ENCODE data around the gene NISCH. TPM values are rescaled to one million over a fixed set of nuclear protein-coding genes. Genes with fewer than 3 reads are reported as not detected.

Gene NISCH
- total and polyA plus RNA-seq, 2 donors (not counting 3 experiments of a cell fraction or from before 2014, with no cell fraction given) = 156 to 178 TPM

- POLR2A ChIA-PET = no interaction called here
Measured at GRCh38 chr3:52432225-52432624, 23.2 kb upstream of the NISCH start.

GRCh38 chr3:52432691-52433141 lies 22.7 kb upstream of the NISCH start:
- Histone ChIP-seq H3K4me2 (ENCODE audit: insufficient read depth, low read length) (no peak overlapping the region), H3K4me3 (replicated peaks in 1 of 3; ENCODE audit: insufficient read depth in 1 of 3, low read depth in 1 of 3, low read length in 3 of 3) (no peak overlapping the region), H3K4me1 (ENCODE audit: control insufficient read depth, extremely low read depth, insufficient read depth, low read length) (peaks cover 25% of the 10 kb centered on the region), H3K9ac (replicated peaks; ENCODE audit: extremely low read depth, insufficient read depth, low read length) (no peak overlapping the region), H2AFZ (ENCODE audit: low read depth, low read length) (no peak overlapping the region), H3K9me1 (replicated peaks; ENCODE audit: control insufficient read depth, extremely low read depth, insufficient read depth, low read length) (no peaks in the 10 kb centered on the region), H3K36me3 (ENCODE audit: control insufficient read depth in 2 of 2, extremely low read depth in 1 of 2, insufficient read depth in 2 of 2, low read length in 2 of 2) (peaks cover 0 to 6% of the 10 kb centered on the region in 2 experiments), H3K27me3 (ENCODE audit: control insufficient read depth in 2 of 2, insufficient read depth in 2 of 2, low read length in 2 of 2) (no peaks in the 10 kb centered on the region), H3K79me2 (ENCODE audit: control insufficient read depth, insufficient read depth, low read length) (no peaks in the 10 kb centered on the region), H3K9me3 (replicated peaks; ENCODE audit: control insufficient read depth, insufficient read depth, low read length) (no peaks in the 10 kb centered on the region), H4K20me1 (replicated peaks; ENCODE audit: control insufficient read depth, extremely low read depth, insufficient read depth, low read length) (no peaks in the 10 kb centered on the region), H3K27ac (ENCODE audit: insufficient read depth, low read depth, low read length) (no peak overlapping the region)
- POLR2A ChIA-PET = no interaction called here
- TF ChIP-seq JUN (IDR thresholded peaks at IDR 0.05; ENCODE audit: borderline replicate concordance, insufficient read depth, insufficient read length, low read depth) (no peak), EZH2 (IDR thresholded peaks at IDR 0.05; ENCODE audit: borderline replicate concordance, low read depth, low read length, severe bottlenecking) (no peak)
- CTCF ChIA-PET = interaction anchor here (0.8 to 3.2 kb wide), 5 partner anchors 9 to 212 kb away, joined by 3 to 26 read pairs (median 4); no protein-coding TSS in a partner anchor
- dilution Hi-C loops (cut with MboI; ENCODE audit: extremely low pct_ligation_motif_present, low sequenced_read_pairs) (no loop called here), intact Hi-C loops (cut with micrococcal nuclease) (no loop called here)
- DNase-seq (ENCODE audit: low read depth, low spot score) (no peak), FAIRE-seq (no peak)
- BruUV-seq (replicated peaks) = no TSS peak

More at GRCh38 chr3:52432225-52432624, 23.2 kb upstream of the NISCH start:
- no peak for FAIRE-seq
- H3K9ac ChIP-seq (replicated peaks; ENCODE audit: extremely low read depth, insufficient read depth, low read length) = no peak overlapping the region
- no peak overlapping the region for H2AFZ ChIP-seq (ENCODE audit: low read depth, low read length)
- no peaks in the 10 kb centered on the region for H3K79me2 ChIP-seq (ENCODE audit: control insufficient read depth, insufficient read depth, low read length)
- no peaks in the 10 kb centered on the region for H4K20me1 ChIP-seq (replicated peaks; ENCODE audit: control insufficient read depth, extremely low read depth, insufficient read depth, low read length)
- H3K4me2 ChIP-seq (ENCODE audit: insufficient read depth, low read length) = no peak overlapping the region
- H3K9me3 ChIP-seq (replicated peaks; ENCODE audit: control insufficient read depth, insufficient read depth, low read length) = no peaks in the 10 kb centered on the region
- no TSS peak for BruUV-seq (replicated peaks)
- CTCF ChIA-PET = interaction anchor here (0.9 to 3.2 kb wide), 4 partner anchors 11 to 212 kb away, joined by 3 to 26 read pairs (median 5); no protein-coding TSS in a partner anchor
- intact Hi-C loops (cut with micrococcal nuclease) = no loop called here
- no peak overlapping the region for H3K4me3 ChIP-seq (replicated peaks in 1 of 3; ENCODE audit: insufficient read depth in 1 of 3, low read depth in 1 of 3, low read length in 3 of 3)
- DNase-seq (ENCODE audit: low read depth, low spot score) = no peak
- no peaks in the 10 kb centered on the region for H3K9me1 ChIP-seq (replicated peaks; ENCODE audit: control insufficient read depth, extremely low read depth, insufficient read depth, low read length)
- no peak overlapping the region for H3K27ac ChIP-seq (ENCODE audit: insufficient read depth, low read depth, low read length)
- H3K4me1 ChIP-seq (ENCODE audit: control insufficient read depth, extremely low read depth, insufficient read depth, low read length) = peaks cover 25% of the 10 kb centered on the region
- dilution Hi-C loops (cut with MboI; ENCODE audit: extremely low pct_ligation_motif_present, low sequenced_read_pairs) = no loop called here
- H3K27me3 ChIP-seq (ENCODE audit: control insufficient read depth in 2 of 2, insufficient read depth in 2 of 2, low read length in 2 of 2) = no peaks in the 10 kb centered on the region
- no peak for TF ChIP-seq POLR2AphosphoS5 (IDR thresholded peaks at IDR 0.05; ENCODE audit: insufficient read depth, low read depth, low read length)
- TF ChIP-seq MAX (IDR thresholded peaks at IDR 0.05; ENCODE audit: insufficient read depth, insufficient read length) = no peak
- H3K36me3 ChIP-seq (ENCODE audit: control insufficient read depth in 2 of 2, extremely low read depth in 1 of 2, insufficient read depth in 2 of 2, low read length in 2 of 2) = peaks cover 0 to 2% of the 10 kb centered on the region in 2 experiments

Data from endothelial cell of umbilical vein (primary cell).